ENCODE results near the gene PFKFB2.

- TF ChIP-seq CTCF (IDR thresholded peaks at IDR 0.05; ENCODE audit: low read depth, low read length) = no peak
- TF ChIP-seq EZH2phosphoT487 (IDR thresholded peaks at IDR 0.05; ENCODE audit: low read depth) = no peak
These were observed 37.3 kb upstream of the PFKFB2 start for GRCh38 chr1:207015791-207016190.

All from OCI-LY3 (cell line).